Adrenal gland (tissue), 5 donors: ENCODE results near the gene PACRG.

Source experiments
- CTCF ChIP-seq, 6 experiments: fragments of 450-650 bp in 4 of 6; fragments of 200-600 bp in 2 of 6; sonication (generic) in 1 of 6; IDR thresholded peaks; 1 replicate in 5 of 6; 2 replicates in 1 of 6; pipeline versions ENCODE4 v1.5.1 to v1.8.0; 2016 to 2021; ENCODE audit warnings: antibody characterized with exemption in 6 of 6, mild to moderate bottlenecking in 2 of 6, moderate library complexity in 1 of 6
- POLR2A ChIP-seq, 2 donors: fragments of 450-650 bp; IDR thresholded peaks; one replicate each; pipeline ENCODE4 v1.6.1; 2017; ENCODE audit warnings: antibody characterized with exemption in 2 of 2, mild to moderate bottlenecking in 2 of 2, moderate library complexity in 1 of 2
- donor health status: DM: no; HTN: no; CAD: no.

GRCh38 chr6:163113358-163113962 is 385.7 kb downstream of the PACRG start:
- TF ChIP-seq CTCF (IDR thresholded peaks at IDR 0.05): no peak
- no peak for TF ChIP-seq POLR2A (IDR thresholded peaks at IDR 0.05)
